ACC112 (cell line): ENCODE data around the gene MICA.

Experiments used
- H2AFZ ChIP-seq: fragments of 200-600 bp; sonication (generic); one replicate; pipeline ENCODE4 v1.6.0; 2017; ENCODE audit warnings: antibody characterized with exemption, low read length; ENCODE audit not compliant: unreplicated experiment
- H3K27ac ChIP-seq: fragments of 200-600 bp; sonication (generic); 2 replicates; pipeline ENCODE4 v1.5.1; 2014; ENCODE audit warnings: low read depth, mild to moderate bottlenecking, antibody characterized with exemption, low read length, moderate library complexity
- H3K27me3 ChIP-seq: fragments of 200-600 bp; sonication (generic); 2 replicates; pipeline ENCODE4 v1.6.1; 2014; ENCODE audit warnings: mild to moderate bottlenecking, antibody characterized with exemption, low read length, moderate library complexity, mixed read lengths; ENCODE audit not compliant: insufficient read depth
- H3K36me3 ChIP-seq: fragments of 200-600 bp; sonication (generic); 2 replicates; pipeline ENCODE4 v1.6.1; 2016; ENCODE audit warnings: mild to moderate bottlenecking, antibody characterized with exemption, low read length, moderate library complexity, mixed read lengths; ENCODE audit not compliant: insufficient read depth
- H3K4me1 ChIP-seq: fragments of 200-600 bp; sonication (generic); one replicate; pipeline ENCODE4 v1.6.1; 2016; ENCODE audit warnings: low read length, mixed read lengths; ENCODE audit not compliant: insufficient read depth, unreplicated experiment, control insufficient read depth
- H3K4me3 ChIP-seq: fragments of 200-600 bp; sonication (generic); 2 replicates; pipeline ENCODE4 v1.5.1; 2014; ENCODE audit warnings: mild to moderate bottlenecking, low read depth, low read length
- H3K79me2 ChIP-seq: fragments of 200-600 bp; sonication (generic); one replicate; pipeline ENCODE4 v1.6.0; 2016; ENCODE audit warnings: low read length; ENCODE audit not compliant: control insufficient read depth, unreplicated experiment, insufficient read depth

The MICA gene

DNA sequence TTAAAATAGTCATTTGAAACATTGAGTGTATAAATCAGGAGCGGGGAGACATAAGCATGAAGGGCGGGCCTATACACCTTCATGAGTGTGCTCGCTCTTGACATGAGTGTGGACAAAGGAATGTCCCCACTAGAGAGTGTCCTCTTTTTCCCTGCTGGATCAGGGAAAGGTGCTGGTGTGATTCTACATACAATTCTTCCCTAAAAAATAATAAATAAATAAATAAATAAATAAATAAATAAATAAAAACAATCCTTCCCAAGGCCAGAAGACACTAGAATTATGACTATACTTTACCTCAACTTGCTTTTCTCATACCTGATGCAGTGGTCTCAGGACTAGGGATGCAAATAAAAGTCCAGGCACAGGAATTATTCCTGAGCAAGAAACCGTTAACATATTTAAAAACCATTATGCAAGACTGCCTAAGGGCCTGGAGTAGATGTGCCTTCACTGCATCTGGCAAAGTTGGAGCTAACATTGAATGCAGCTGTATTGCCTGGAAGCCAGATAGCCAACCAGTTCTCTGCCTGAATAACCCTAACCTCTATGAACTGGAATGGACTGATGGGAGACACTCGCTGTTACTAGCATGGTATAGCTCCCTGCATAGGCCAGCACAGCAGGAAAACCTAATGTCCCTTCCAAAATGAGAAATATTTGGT lies 57.1 kb downstream of the MICA start:
- peaks cover 2% of the 10 kb centered on the region for H3K79me2 ChIP-seq
- no peak overlapping the region for H3K4me3 ChIP-seq
- H3K36me3 ChIP-seq, result peaks cover 8% of the 10 kb centered on the region; the same call in 1 of the 2 replicates
- H2AFZ ChIP-seq, result no peak overlapping the region
- H3K27ac ChIP-seq, result no peak overlapping the region
- peaks cover 16% of the 10 kb centered on the region for H3K4me1 ChIP-seq
- H3K27me3 ChIP-seq, result no peaks in the 10 kb centered on the region

DNA sequence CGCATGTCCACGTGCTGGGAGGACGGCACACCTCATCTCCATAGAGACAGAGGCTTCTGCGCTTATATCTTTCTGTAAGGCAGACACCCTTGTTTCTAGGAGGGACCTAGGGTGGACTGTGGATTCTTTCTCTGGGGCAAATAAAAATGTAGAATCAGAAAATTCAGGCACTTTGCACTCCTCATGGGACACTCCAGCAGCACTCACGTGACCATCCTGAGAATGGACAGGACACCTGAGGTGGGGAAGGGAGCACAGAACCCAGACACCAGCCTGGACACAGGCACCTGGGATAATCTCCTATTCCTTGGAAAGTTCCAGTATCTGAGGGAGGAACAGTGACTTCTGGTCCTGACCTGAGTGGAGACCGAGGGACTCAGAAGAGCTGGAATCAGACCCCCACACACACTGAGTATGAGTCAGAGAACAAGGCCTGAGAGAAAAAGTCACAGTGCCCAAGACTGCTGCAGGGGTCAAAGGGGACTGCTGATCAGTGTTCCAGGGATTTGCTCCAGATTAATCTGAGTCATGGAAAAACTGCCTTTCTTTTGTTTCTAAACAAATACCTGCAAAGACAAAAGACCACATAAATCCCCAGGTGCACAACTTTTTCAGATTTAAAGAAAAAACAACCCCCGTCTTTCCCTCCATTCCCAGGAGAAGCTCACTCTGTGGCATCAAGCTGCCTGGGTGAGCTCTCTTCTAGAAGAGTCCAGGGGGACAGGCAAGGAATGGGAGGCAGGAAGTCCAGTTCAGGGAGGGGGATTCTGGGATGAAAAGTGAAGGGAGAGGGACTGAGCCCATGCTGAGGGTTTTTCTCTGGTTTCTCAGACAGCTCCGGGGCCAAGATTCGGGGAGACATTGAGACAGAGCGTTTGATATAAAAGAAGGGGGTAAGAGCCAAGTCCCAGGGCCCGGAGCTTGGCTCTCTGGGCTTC lies 58.9 kb downstream of the MICA start:
- peaks cover 8% of the 10 kb centered on the region; the same call in 1 of the 2 replicates for H3K36me3 ChIP-seq
- H3K27ac ChIP-seq, result peak overlapping the region; percentile 46
- H3K27me3 ChIP-seq, result no peaks in the 10 kb centered on the region
- peak overlapping the region; percentile 80 for H2AFZ ChIP-seq
- H3K4me3 ChIP-seq, result no peak overlapping the region; the same call in 1 of the 2 replicates
- peaks cover 16% of the 10 kb centered on the region for H3K4me1 ChIP-seq
- H3K79me2 ChIP-seq, result peaks cover 2% of the 10 kb centered on the region

DNA sequence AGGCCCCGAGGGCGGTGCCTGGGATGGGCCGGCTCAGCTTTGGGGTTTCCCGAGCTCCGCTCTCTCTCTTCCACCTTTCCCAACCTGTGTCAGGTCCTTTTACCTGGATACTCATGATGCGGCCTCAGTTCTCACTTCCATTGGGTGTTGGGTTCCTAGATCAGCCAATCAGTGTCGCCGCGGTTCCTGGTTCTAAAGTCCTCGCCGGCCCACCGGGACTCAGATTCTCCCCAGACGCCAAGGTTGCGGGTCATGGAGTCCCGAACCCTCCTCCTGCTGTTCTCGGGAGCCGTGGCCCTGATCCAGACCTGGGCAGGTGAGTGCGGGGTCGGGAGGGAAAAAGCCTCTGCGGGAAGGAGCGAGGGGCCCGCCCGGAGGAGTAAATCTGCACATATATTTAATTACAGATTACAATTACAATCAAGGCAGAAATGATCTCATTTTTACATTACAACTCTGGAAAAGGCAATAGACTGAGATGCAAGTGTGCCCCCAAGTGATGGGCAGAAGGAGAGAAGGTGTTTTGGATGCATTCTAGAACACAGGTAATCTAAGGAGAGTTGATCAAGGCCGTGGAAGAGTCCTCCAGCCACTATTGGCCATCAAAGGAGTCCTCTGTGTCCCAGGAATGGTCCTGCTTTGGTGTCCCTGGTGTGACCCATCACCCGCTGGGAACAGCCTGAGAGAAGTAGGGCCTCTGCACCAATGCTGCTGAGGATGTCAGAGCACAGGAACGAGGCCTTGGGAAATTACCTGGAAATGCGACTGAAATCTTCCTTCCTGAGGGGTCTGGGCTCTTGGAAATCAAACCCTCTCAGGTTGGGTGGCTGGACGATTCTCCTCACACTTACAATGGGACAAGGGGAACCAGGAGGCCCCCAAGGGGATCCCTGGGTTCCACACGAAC lies 59.8 kb downstream of the MICA start:
- Histone ChIP-seq H2AFZ (peak overlapping the region; percentile 80), H3K36me3 (peaks cover 8% of the 10 kb centered on the region; the same call in 1 of the 2 replicates), H3K4me3 (peak overlapping the region; percentile 75), H3K79me2 (peaks cover 2% of the 10 kb centered on the region), H3K27ac (peak overlapping the region; percentile 46; the same call in 1 of the 2 replicates), H3K27me3 (no peaks in the 10 kb centered on the region), H3K4me1 (peaks cover 16% of the 10 kb centered on the region)

DNA sequence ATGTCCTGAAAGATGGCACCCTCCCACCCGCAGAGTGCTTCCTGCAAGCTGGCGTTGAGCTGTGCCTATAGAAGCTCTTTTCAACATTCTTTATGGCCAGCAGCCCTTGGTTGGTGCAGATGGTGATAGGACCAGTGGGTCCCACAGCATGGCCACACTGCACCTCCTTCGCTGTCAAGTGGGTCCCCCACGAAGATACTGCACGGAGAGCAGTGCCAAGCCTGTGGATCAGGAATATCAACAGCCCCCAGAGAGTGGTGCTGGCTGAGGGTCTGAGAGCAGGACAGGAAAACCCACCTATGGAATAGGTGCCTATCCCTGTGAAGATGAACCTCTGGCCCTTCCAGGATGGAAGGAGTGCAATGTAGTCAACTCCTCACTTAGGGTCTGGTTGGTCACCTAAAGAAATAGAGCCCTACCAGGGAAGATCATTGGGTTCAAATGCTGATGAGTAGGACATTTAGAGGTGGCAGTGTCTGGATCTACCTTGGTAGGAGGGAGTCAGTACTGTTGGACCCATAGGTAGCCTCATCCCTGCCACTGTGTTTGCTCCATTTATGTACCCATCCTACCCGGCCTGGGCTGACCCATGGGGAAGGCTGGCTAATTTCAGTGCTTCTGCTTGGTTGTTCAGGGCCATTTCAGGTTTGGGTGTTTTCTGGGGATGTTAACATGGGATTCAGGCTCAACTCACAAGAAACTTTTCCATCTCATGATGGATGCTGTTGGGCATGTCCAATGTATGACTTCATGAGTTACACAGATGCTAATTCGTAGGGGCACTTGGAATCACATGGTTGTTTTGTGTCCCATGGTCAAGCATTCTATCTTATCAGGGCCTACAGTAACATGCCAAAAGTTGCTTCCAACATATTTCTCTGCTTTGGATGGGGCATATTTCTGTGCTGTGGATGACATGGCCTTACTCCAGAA lies 61.1 kb downstream of the MICA start:
- Histone ChIP-seq H3K4me1 (peaks cover 16% of the 10 kb centered on the region), H2AFZ (no peak overlapping the region), H3K36me3 (peaks cover 8% of the 10 kb centered on the region; the same call in 1 of the 2 replicates), H3K27me3 (no peaks in the 10 kb centered on the region), H3K27ac (no peak overlapping the region), H3K4me3 (peak overlapping the region; percentile 75; the same call in 1 of the 2 replicates), H3K79me2 (peaks cover 2% of the 10 kb centered on the region)
